H9 (cell line): Measurements from ENCODE around the gene RNF32. TPM values are rescaled to one million over a fixed set of nuclear protein-coding genes. Genes with fewer than 3 reads are reported as not detected.

ENCODE experiments used
- DNase-seq: peaks from one replicate; pipeline ENCODE4 v3.0.0-alpha.2; 2017
- H2AFZ ChIP-seq: one replicate; pipeline ENCODE4 v1.6.1; 2013; ENCODE audit warnings: mild to moderate bottlenecking, low read length, control low read depth, moderate library complexity
- H2AK5ac ChIP-seq: 2 replicates; pipeline ENCODE4 v1.6.1; 2013; ENCODE audit warnings: low read length, control low read depth, mixed read lengths; ENCODE audit not compliant: insufficient read length
- H2BK120ac ChIP-seq: one replicate; pipeline ENCODE4 v1.6.1; 2013; ENCODE audit warnings: low read depth, mild to moderate bottlenecking, low read length, control low read depth, inconsistent platforms; ENCODE audit not compliant: poor library complexity, severe bottlenecking
- H2BK12ac ChIP-seq: 2 replicates; pipeline ENCODE4 v1.6.1; 2013; ENCODE audit warnings: low read length, control low read depth, mixed read lengths, low read depth; ENCODE audit not compliant: insufficient read length
- H2BK15ac ChIP-seq: 2 replicates; pipeline ENCODE4 v1.6.1; 2013; ENCODE audit warnings: low read depth, low read length, control low read depth
- H2BK20ac ChIP-seq: one replicate; pipeline ENCODE4 v1.6.1; 2013; ENCODE audit warnings: low read depth, mild to moderate bottlenecking, low read length, control low read depth, inconsistent platforms; ENCODE audit not compliant: poor library complexity, severe bottlenecking
- H2BK5ac ChIP-seq: 2 replicates; pipeline ENCODE4 v1.6.1; 2013; ENCODE audit warnings: low read length, control low read depth, mixed read lengths; ENCODE audit not compliant: insufficient read length
- H3K14ac ChIP-seq: 2 replicates; pipeline ENCODE4 v1.6.1; 2013; ENCODE audit warnings: low read length, control low read depth; ENCODE audit not compliant: insufficient read depth
- H3K18ac ChIP-seq: 2 replicates; pipeline ENCODE4 v1.6.1; 2013; ENCODE audit warnings: low read depth, mild to moderate bottlenecking, mixed read lengths, low read length, control low read depth; ENCODE audit not compliant: insufficient read length
- H3K23ac ChIP-seq: 2 replicates; pipeline ENCODE4 v1.6.1; 2013; ENCODE audit warnings: low read length, control low read depth, mixed read lengths, low read depth; ENCODE audit not compliant: insufficient read length
- H3K23me2 ChIP-seq: 2 replicates; pipeline ENCODE4 v1.6.1; 2013; ENCODE audit warnings: low read depth, mild to moderate bottlenecking, mixed read lengths, low read length, control low read depth; ENCODE audit not compliant: insufficient read length, poor library complexity, severe bottlenecking
- H3K27ac ChIP-seq: 2 replicates; pipeline ENCODE4 v1.5.1; 2013; ENCODE audit warnings: low read length, control low read depth, mixed read lengths, low read depth; ENCODE audit not compliant: insufficient read length
- H3K27me3 ChIP-seq: 2 replicates; pipeline ENCODE4 v1.6.1; 2013; ENCODE audit warnings: low read length, control low read depth, inconsistent platforms; ENCODE audit not compliant: insufficient read depth
- H3K4ac ChIP-seq: 2 replicates; pipeline ENCODE4 v1.6.1; 2013; ENCODE audit warnings: low read depth, mild to moderate bottlenecking, control low read depth, inconsistent platforms, low read length, moderate library complexity
- H3K4me1 ChIP-seq: 2 replicates; pipeline ENCODE4 v1.6.1; 2013; ENCODE audit warnings: low read length, control low read depth, inconsistent platforms; ENCODE audit not compliant: insufficient read depth
- H3K4me2 ChIP-seq: 2 replicates; pipeline ENCODE4 v1.6.1; 2013; ENCODE audit warnings: low read length, control low read depth, mixed read lengths; ENCODE audit not compliant: insufficient read length, insufficient read depth
- H3K56ac ChIP-seq: 2 replicates; pipeline ENCODE4 v1.6.1; 2013; ENCODE audit warnings: low read depth, mild to moderate bottlenecking, mixed read lengths, low read length, control low read depth; ENCODE audit not compliant: insufficient read length
- H3K79me1 ChIP-seq: 2 replicates; pipeline ENCODE4 v1.6.1; 2013; ENCODE audit warnings: low read depth, mild to moderate bottlenecking, moderate library complexity, low read length, control low read depth, inconsistent platforms; ENCODE audit not compliant: insufficient read depth, poor library complexity, severe bottlenecking
- H3K79me2 ChIP-seq: 2 replicates; pipeline ENCODE4 v1.6.1; 2013; ENCODE audit warnings: low read length, control low read depth, inconsistent platforms; ENCODE audit not compliant: insufficient read depth
- H3K9ac ChIP-seq: 2 replicates; pipeline ENCODE4 v1.6.1; 2013; ENCODE audit warnings: low read length, control low read depth, mixed read lengths; ENCODE audit not compliant: insufficient read length; ENCODE audit errors: extremely low read depth
- H3K9me3 ChIP-seq: one replicate; pipeline ENCODE4 v1.6.1; 2013; ENCODE audit warnings: low read depth, low read length, inconsistent platforms; ENCODE audit not compliant: control insufficient read depth
- H3T11ph ChIP-seq: one replicate; pipeline ENCODE4 v1.6.1; 2013; ENCODE audit warnings: mild to moderate bottlenecking, low read length, control low read depth, inconsistent platforms
- H4K20me1 ChIP-seq: one replicate; pipeline ENCODE4 v1.6.1; 2013; ENCODE audit not compliant: control insufficient read depth, insufficient read length, insufficient read depth
- H4K5ac ChIP-seq: 2 replicates; pipeline ENCODE4 v1.6.1; 2013; ENCODE audit warnings: low read depth, mild to moderate bottlenecking, mixed read lengths, low read length, control low read depth; ENCODE audit not compliant: insufficient read length
- H4K8ac ChIP-seq: replicated peaks from 2 replicates; pipeline ENCODE4 v1.6.1; 2013; ENCODE audit warnings: low read length, control low read depth, mixed read lengths, low read depth; ENCODE audit not compliant: insufficient read length
- H4K91ac ChIP-seq: 2 replicates; pipeline ENCODE4 v1.6.1; 2013; ENCODE audit warnings: low read depth, mild to moderate bottlenecking, moderate library complexity, mixed read lengths, low read length, control low read depth; ENCODE audit not compliant: insufficient read length
- H3K27ac Mint-ChIP-seq, 3 experiments: 2 replicates in 2 of 3; 3 replicates in 1 of 3; pipeline ENCODE4 v1.8.0; 2020 to 2021; ENCODE audit warnings: mixed read lengths in 3 of 3, mild to moderate bottlenecking in 1 of 3, moderate library complexity in 1 of 3
- H3K27me3 Mint-ChIP-seq: 2 replicates; pipeline ENCODE4 v1.8.0; 2021; ENCODE audit warnings: low read depth, mild to moderate bottlenecking, moderate library complexity, mixed read lengths
- H3K36me3 Mint-ChIP-seq, 3 experiments: 2 replicates in 2 of 3; 3 replicates in 1 of 3; pipeline ENCODE4 v1.8.0; 2020 to 2021; ENCODE audit warnings: low read depth in 3 of 3, mixed read lengths in 3 of 3; ENCODE audit not compliant: insufficient read depth in 1 of 3
- H3K4me1 Mint-ChIP-seq, 2 experiments: 2 replicates each; pipeline ENCODE4 v1.8.0; 2020; ENCODE audit warnings: mixed read lengths in 2 of 2
- H3K4me3 Mint-ChIP-seq, 2 experiments: 2 replicates in 1 of 2; 3 replicates in 1 of 2; pipeline ENCODE4 v1.8.0; 2020 to 2021; ENCODE audit warnings: mild to moderate bottlenecking in 2 of 2, mixed read lengths in 2 of 2, moderate library complexity in 1 of 2
- H3K9me3 Mint-ChIP-seq, 2 experiments: 2 replicates in 1 of 2; 3 replicates in 1 of 2; pipeline ENCODE4 v1.8.0; 2020; ENCODE audit warnings: mild to moderate bottlenecking in 2 of 2, mixed read lengths in 2 of 2, moderate library complexity in 1 of 2
- CTCF ChIP-seq: fragments of 200-600 bp; sonication (generic); conservative IDR thresholded peaks from 3 replicates; pipeline ENCODE4 v1.8.0; 2021; ENCODE audit warnings: antibody characterized with exemption, mild to moderate bottlenecking
- WGBS: extraction: QIAGEN DNeasy Blood & Tissue Kit; methylation state at CpG from one replicate; pipeline ENCODE4 v1.1.7; 2013; ENCODE audit warnings: missing lambda C conversion rate, low lambda C conversion rate, mixed read lengths; ENCODE audit not compliant: insufficient read length; ENCODE audit errors: extremely low coverage; 5-methylcytosine and 5-hydroxymethylcytosine counted together
- total RNA-seq: library from RNA; stranded (reverse); gene quantifications from 2 replicates; pipeline ENCODE4 v1.2.1, GENCODE V29; 2021

The RNF32 gene
- total RNA-seq, 1 experiment from 2014 or later = 0.90 TPM

DNA sequence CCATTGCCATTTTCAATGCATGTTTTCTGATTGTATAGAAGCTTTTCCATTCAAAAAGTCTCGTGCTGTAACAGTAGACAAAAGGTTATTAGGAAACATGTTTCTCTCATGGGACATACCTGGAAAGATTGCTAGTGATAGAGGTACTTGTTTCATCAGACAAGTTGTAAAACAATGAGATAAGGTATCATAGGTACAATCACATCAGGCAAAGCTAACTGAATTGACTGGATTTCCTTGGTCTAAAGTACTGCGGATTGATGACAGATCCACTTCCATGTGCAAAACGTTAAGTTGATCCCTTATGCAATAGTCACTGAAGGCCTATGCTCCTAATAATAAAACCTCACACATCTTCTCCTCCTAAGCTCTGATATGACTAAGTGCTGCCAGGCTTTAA, 6.5 kb upstream of the RNF32 start:
- H3K4me3 Mint-ChIP-seq = no peak overlapping the region
- no peak overlapping the region for H3K27ac Mint-ChIP-seq
- no peak overlapping the region for H3K4ac ChIP-seq
- no peak overlapping the region for H3K9ac ChIP-seq
- no CpG with 5 or more reads among the region's 3 CpGs for WGBS
- no peaks in the 10 kb centered on the region for H4K20me1 ChIP-seq
- H3K14ac ChIP-seq = no peak overlapping the region
- no peaks in the 10 kb centered on the region for H3K23me2 ChIP-seq
- no peak overlapping the region for H2AK5ac ChIP-seq
- H3K9me3 Mint-ChIP-seq = peaks cover 13 to 15% of the 10 kb centered on the region in 2 experiments
- H3K4me2 ChIP-seq = no peak overlapping the region
- no peak for DNase-seq
- no peak overlapping the region for H2AFZ ChIP-seq
- H3K27me3 Mint-ChIP-seq = peaks cover 2% of the 10 kb centered on the region
- H3K23ac ChIP-seq = no peak overlapping the region
- H3K27me3 ChIP-seq = no peaks in the 10 kb centered on the region
- no peak overlapping the region for H4K8ac ChIP-seq
- H4K5ac ChIP-seq = no peak overlapping the region
- no peak overlapping the region for H2BK15ac ChIP-seq
- H2BK20ac ChIP-seq = no peak overlapping the region
- no peak overlapping the region for H3K56ac ChIP-seq
- no peaks in the 10 kb centered on the region for H3K79me2 ChIP-seq
- no peak overlapping the region for H2BK12ac ChIP-seq
- no peak overlapping the region for H3K18ac ChIP-seq
- no peaks in the 10 kb centered on the region for H3K4me1 ChIP-seq
- H3K4me1 Mint-ChIP-seq = peaks cover 4 to 9% of the 10 kb centered on the region in 2 experiments; a peak in 3 of 4 replicates
- H3K79me1 ChIP-seq = no peaks in the 10 kb centered on the region
- no peak overlapping the region for H3T11ph ChIP-seq
- H3K36me3 Mint-ChIP-seq = peaks cover 8 to 19% (median 15%) of the 10 kb centered on the region in 3 experiments
- H3K27ac ChIP-seq = no peak overlapping the region
- H3K9me3 ChIP-seq = no peaks in the 10 kb centered on the region
- H2BK120ac ChIP-seq = no peak overlapping the region
- H2BK5ac ChIP-seq = no peak overlapping the region
- H4K91ac ChIP-seq = no peak overlapping the region
- TF ChIP-seq CTCF = no peak
